H1 (cell line): ENCODE data around the gene MTNR1B. TPM values are rescaled to one million over a fixed set of nuclear protein-coding genes. Genes with fewer than 3 reads are reported as not detected.

Source experiments
- CTCF ChIA-PET: fragments of 300-600 bp; sonication (Branson Sonifier 250); formaldehyde crosslinking; loops from one replicate; lab custom pipeline; 2021; ENCODE audit not compliant: partially characterized antibody; lab: Charles Lee
- POLR2A ChIA-PET: fragments of 300-600 bp; sonication (Branson Sonifier 250); formaldehyde crosslinking; loops from one replicate; lab custom pipeline; 2021; ENCODE audit warnings: inconsistent platforms; ENCODE audit not compliant: partially characterized antibody; lab: Charles Lee
- DNase-seq, 2 experiments: peaks; one replicate each; pipeline versions ENCODE4 v3.0.0 to v3.0.0-alpha.2; 2010 to 2022; ENCODE audit warnings: low spot score in 2 of 2, low read depth in 1 of 2, mixed read lengths in 1 of 2
- FAIRE-seq: peaks from 2 replicates; lab custom pipeline; 2011; peaks lifted over from hg19 to GRCh38; lab: Jason Lieb, UNC
- H2AFZ ChIP-seq: 2 replicates; pipeline ENCODE4 v1.8.1; 2012; ENCODE audit warnings: low read length, inconsistent platforms
- H2AK5ac ChIP-seq: 2 replicates; pipeline ENCODE4 v1.6.1; 2013; ENCODE audit warnings: low read depth, low read length
- H2BK120ac ChIP-seq: replicated peaks from 2 replicates; pipeline ENCODE3; 2013; ENCODE audit warnings: low read depth, low read length, inconsistent platforms
- H2BK12ac ChIP-seq: 2 replicates; pipeline ENCODE4 v1.6.1; 2013; ENCODE audit warnings: low read depth, low read length
- H2BK15ac ChIP-seq: 2 replicates; pipeline ENCODE4 v1.6.1; 2013; ENCODE audit warnings: low read length
- H2BK20ac ChIP-seq: 2 replicates; pipeline ENCODE4 v1.6.1; 2013; ENCODE audit warnings: low read length
- H2BK5ac ChIP-seq: 2 replicates; pipeline ENCODE4 v1.6.1; 2013; ENCODE audit warnings: low read depth, low read length
- H3K14ac ChIP-seq: 2 replicates; pipeline ENCODE4 v1.6.1; 2013; ENCODE audit warnings: inconsistent platforms; ENCODE audit not compliant: insufficient read length
- H3K18ac ChIP-seq: 2 replicates; pipeline ENCODE4 v1.6.1; 2013; ENCODE audit warnings: low read length; ENCODE audit errors: extremely low read depth
- H3K23ac ChIP-seq: 2 replicates; pipeline ENCODE4 v1.6.1; 2013; ENCODE audit warnings: inconsistent platforms; ENCODE audit not compliant: insufficient read length
- H3K23me2 ChIP-seq: 2 replicates; pipeline ENCODE4 v1.6.1; 2013; ENCODE audit warnings: low read depth, low read length
- H3K27ac ChIP-seq: 2 replicates; pipeline ENCODE4 v1.6.1; 2011; ENCODE audit warnings: low read depth, low read length, inconsistent platforms
- H3K27me3 ChIP-seq, 4 experiments: replicated peaks in 1 of 4; 1 replicate in 1 of 4; 2 replicates in 3 of 4; pipeline versions ENCODE4 v1.6.1 to v1.8.1; 2011 to 2013; ENCODE audit warnings: low read length in 3 of 4, mild to moderate bottlenecking in 3 of 4, inconsistent platforms in 2 of 4, mixed read lengths in 2 of 4, moderate library complexity in 1 of 4; ENCODE audit not compliant: control insufficient read depth in 3 of 4, insufficient read depth in 3 of 4; ENCODE audit errors: extremely low read depth in 1 of 4
- H3K36me3 ChIP-seq, 4 experiments: 2 replicates each; pipeline versions ENCODE4 v1.6.1 to v1.8.1; 2011 to 2013; ENCODE audit warnings: mild to moderate bottlenecking in 4 of 4, low read length in 3 of 4, moderate library complexity in 2 of 4, control low read depth in 1 of 4, inconsistent platforms in 1 of 4; ENCODE audit not compliant: insufficient read depth in 4 of 4, control insufficient read depth in 2 of 4
- H3K4ac ChIP-seq: replicated peaks from 2 replicates; pipeline ENCODE3; 2013; ENCODE audit warnings: low read length, low read depth, mixed read lengths, inconsistent platforms; ENCODE audit not compliant: insufficient read length
- H3K4me1 ChIP-seq, 4 experiments: replicated peaks in 1 of 4; 1 replicate in 1 of 4; 2 replicates in 3 of 4; pipeline versions ENCODE4 v1.6.1 to v1.8.1; 2011 to 2013; ENCODE audit warnings: low read length in 3 of 4, inconsistent platforms in 2 of 4, mixed read lengths in 1 of 4; ENCODE audit not compliant: insufficient read depth in 4 of 4, control insufficient read depth in 3 of 4
- H3K4me2 ChIP-seq, 2 experiments: 2 replicates each; pipeline versions ENCODE4 v1.6.1 to v1.8.1; 2011 to 2013; ENCODE audit warnings: low read depth in 2 of 2, low read length in 2 of 2, control low read depth in 1 of 2, inconsistent platforms in 1 of 2, mild to moderate bottlenecking in 1 of 2; ENCODE audit not compliant: insufficient read depth in 1 of 2
- H3K4me3 ChIP-seq, 4 experiments: fragments of 200-600, 300-600 bp in 1 of 4; sonication (generic), shearing (Covaris generic), sonication (Bioruptor Twin) in 1 of 4; 2 replicates each; pipeline versions ENCODE4 v1.5.1 to v1.8.1; 2011 to 2016; ENCODE audit warnings: low read length in 4 of 4, low read depth in 3 of 4, control low read depth in 2 of 4, inconsistent platforms in 2 of 4, mild to moderate bottlenecking in 2 of 4, mixed read lengths in 1 of 4, moderate library complexity in 1 of 4; ENCODE audit not compliant: insufficient read depth in 2 of 4; ENCODE audit errors: extremely low read depth in 1 of 4
- H3K56ac ChIP-seq: replicated peaks from 2 replicates; pipeline ENCODE3; 2013; ENCODE audit warnings: low read depth, mild to moderate bottlenecking, mixed read lengths, low read length, inconsistent platforms; ENCODE audit not compliant: insufficient read length
- H3K79me1 ChIP-seq: 2 replicates; pipeline ENCODE4 v1.6.1; 2013; ENCODE audit warnings: low read depth, low read length, control low read depth
- H3K79me2 ChIP-seq, 2 experiments: 2 replicates each; pipeline versions ENCODE4 v1.6.1 to v1.8.1; 2012 to 2013; ENCODE audit warnings: low read length in 2 of 2, mild to moderate bottlenecking in 2 of 2, inconsistent platforms in 1 of 2; ENCODE audit not compliant: insufficient read depth in 2 of 2, control insufficient read depth in 1 of 2
- H3K9ac ChIP-seq, 4 experiments: replicated peaks in 1 of 4; 1 replicate in 1 of 4; 2 replicates in 3 of 4; pipeline versions ENCODE4 v1.6.1 to v1.8.1; 2011 to 2013; ENCODE audit warnings: low read depth in 3 of 4, low read length in 3 of 4, control low read depth in 2 of 4, mild to moderate bottlenecking in 2 of 4, moderate library complexity in 2 of 4, inconsistent platforms in 1 of 4; ENCODE audit errors: extremely low read depth in 1 of 4
- H3K9me3 ChIP-seq, 2 experiments: 2 replicates each; pipeline versions ENCODE4 v1.6.1 to v1.8.1; 2012 to 2013; ENCODE audit warnings: mild to moderate bottlenecking in 2 of 2, moderate library complexity in 2 of 2, control low read depth in 1 of 2, inconsistent platforms in 1 of 2, low read depth in 1 of 2, low read length in 1 of 2, mixed read lengths in 1 of 2; ENCODE audit not compliant: insufficient read depth in 2 of 2
- H4K20me1 ChIP-seq, 2 experiments: replicated peaks in 1 of 2; 2 replicates each; pipeline versions ENCODE3 to v1.8.1; 2011 to 2013; ENCODE audit warnings: inconsistent platforms in 2 of 2, low read length in 2 of 2, mild to moderate bottlenecking in 1 of 2; ENCODE audit not compliant: insufficient read depth in 2 of 2, control insufficient read depth in 1 of 2
- H4K5ac ChIP-seq: 2 replicates; pipeline ENCODE4 v1.6.1; 2013; ENCODE audit warnings: low read length, low read depth, mixed read lengths, inconsistent platforms; ENCODE audit not compliant: insufficient read length
- H4K8ac ChIP-seq: 2 replicates; pipeline ENCODE4 v1.8.0; 2013; ENCODE audit warnings: mild to moderate bottlenecking, moderate library complexity, low read length, inconsistent platforms; ENCODE audit not compliant: insufficient read depth; ENCODE audit errors: extremely low read depth
- H4K91ac ChIP-seq: replicated peaks from 2 replicates; pipeline ENCODE3; 2013; ENCODE audit warnings: low read length, mixed read lengths, inconsistent platforms; ENCODE audit not compliant: insufficient read length
- ASH2L ChIP-seq: fragments of 200-600, 300-600 bp; sonication (generic); IDR thresholded peaks from one replicate; pipeline ENCODE4 v1.7.1; 2017; ENCODE audit warnings: low read length
- CTBP2 ChIP-seq: IDR thresholded peaks from 2 replicates; pipeline ENCODE4 v1.7.0; 2011; ENCODE audit warnings: borderline replicate concordance, mild to moderate bottlenecking, moderate library complexity, mixed read lengths, low read length; ENCODE audit not compliant: insufficient read depth, insufficient read length
- GTF2F1 ChIP-seq: IDR thresholded peaks from 2 replicates; pipeline ENCODE4 v1.6.1; 2012; ENCODE audit warnings: low read depth, low read length, improper control_type of control experiment, borderline replicate concordance
- KDM4A ChIP-seq: IDR thresholded peaks from one replicate; pipeline ENCODE4 v1.7.1; 2012; ENCODE audit warnings: low read depth, mild to moderate bottlenecking, moderate library complexity, low read length, inconsistent platforms; ENCODE audit not compliant: severe bottlenecking
- PHF8 ChIP-seq: fragments of 200-600 bp; sonication (generic); conservative IDR thresholded peaks from 2 replicates; pipeline ENCODE4 v1.7.1; 2012; ENCODE audit warnings: low read depth, mild to moderate bottlenecking, inconsistent platforms, low read length, moderate library complexity
- POLR2A ChIP-seq, 2 experiments: IDR thresholded peaks; 1 replicate in 1 of 2; 2 replicates in 1 of 2; pipeline ENCODE4 v1.6.1; 2011; ENCODE audit warnings: low read depth in 2 of 2, low read length in 2 of 2, mild to moderate bottlenecking in 2 of 2; ENCODE audit errors: control extremely low read depth in 1 of 2
- SIX5 ChIP-seq: IDR thresholded peaks from 2 replicates; pipeline ENCODE4 v1.6.1; 2011; ENCODE audit warnings: mild to moderate bottlenecking, low read depth, low read length
- SUZ12 ChIP-seq: fragments of 200-600 bp; sonication (generic); IDR thresholded peaks from 2 replicates; pipeline ENCODE4 v1.6.1; 2012; ENCODE audit warnings: mild to moderate bottlenecking, inconsistent platforms, low read length, moderate library complexity, mixed read lengths
- WGBS, 2 experiments: shearing (Covaris generic) in 1 of 2; methylation state at CpG; one replicate each; pipeline versions ENCODE4 v1.1.6 to v1.1.7; 2013 to 2015; ENCODE audit warnings: low lambda C conversion rate in 2 of 2, mixed read lengths in 2 of 2, inconsistent platforms in 1 of 2, low coverage in 1 of 2, missing lambda C conversion rate in 1 of 2; ENCODE audit not compliant: insufficient replicate concordance in 2 of 2, insufficient coverage in 1 of 2, insufficient read length in 1 of 2; ENCODE audit errors: extremely low coverage in 1 of 2, missing lambda C conversion rate in 1 of 2; 5-methylcytosine and 5-hydroxymethylcytosine counted together
- long read RNA-seq, 2 experiments: library from RNA in 1 of 2; library from capped mRNA in 1 of 2; stranded (forward); transcript quantifications; one replicate each; pipeline ENCODE4 v2.0.0, GENCODE V29; 2021; ENCODE audit warnings: inconsistent platforms in 1 of 2
- polyA minus RNA-seq, 3 experiments: library from RNA; depleted of rRNA, polyadenylated mRNA; stranded (reverse); fragments of >200 nt; gene quantifications; 1 replicate in 2 of 3; 2 replicates in 1 of 3; pipeline ENCODE4 v1.2.3, GENCODE V29; 2011
- polyA plus RNA-seq, 7 experiments: library from polyadenylated mRNA; depleted of rRNA in 3 of 7; stranded (reverse) in 5 of 7; unstranded in 2 of 7; fragments of >200 nt in 5 of 7; fragments of 200-250 nt in 2 of 7; gene quantifications; 1 replicate in 5 of 7; 2 replicates in 1 of 7; 4 replicates in 1 of 7; pipeline versions ENCODE4 v1.2.1 to v1.2.3, GENCODE V29; 2011 to 2013; ENCODE audit warnings: missing spikeins in 2 of 7, mixed read lengths in 2 of 7
- total RNA-seq: library from RNA; stranded (reverse); fragmentation: NEBNext Ultra II Directional; extraction: Animal tissue kit (Norgen Biotek cat#: 25700); gene quantifications from 2 replicates; pipeline ENCODE4 v1.2.1, GENCODE V29; 2021
- TF ChIP-seq, protein P1 (sequence below): IDR thresholded peaks from 2 replicates; pipeline ENCODE4 v1.6.1; 2011; ENCODE audit warnings: low read depth, mild to moderate bottlenecking, low read length; ENCODE audit not compliant: insufficient read depth

The MTNR1B gene
- not detected in 2 replicates for total RNA-seq
- 0.08 and 0.22 TPM in 2 replicates for polyA plus RNA-seq (2011; rRNA removed)
- not detected for polyA plus RNA-seq (2011; cell fraction: cytosol; rRNA removed)
- polyA plus RNA-seq (2011; cell fraction: nucleus; rRNA removed), result 0.19 TPM
- 0.15 TPM in 1 of 4 replicates, not detected in the others for polyA plus RNA-seq (2012, experiment 1 of 2)
- polyA plus RNA-seq (2012, experiment 2 of 2), result not detected
- polyA plus RNA-seq (2013, experiment 1 of 2), result not detected
- polyA plus RNA-seq (2013, experiment 2 of 2), result not detected
- polyA minus RNA-seq (2011; rRNA and poly(A)+ RNA removed), result 0.15 and 0.44 TPM in 2 replicates
- not detected for polyA minus RNA-seq (2011; cell fraction: cytosol; rRNA and poly(A)+ RNA removed)
- polyA minus RNA-seq (2011; cell fraction: nucleus; rRNA and poly(A)+ RNA removed), result not detected
- long read RNA-seq, experiment 1, result 0 reads
- long read RNA-seq, experiment 2, result 0 reads

DNA sequence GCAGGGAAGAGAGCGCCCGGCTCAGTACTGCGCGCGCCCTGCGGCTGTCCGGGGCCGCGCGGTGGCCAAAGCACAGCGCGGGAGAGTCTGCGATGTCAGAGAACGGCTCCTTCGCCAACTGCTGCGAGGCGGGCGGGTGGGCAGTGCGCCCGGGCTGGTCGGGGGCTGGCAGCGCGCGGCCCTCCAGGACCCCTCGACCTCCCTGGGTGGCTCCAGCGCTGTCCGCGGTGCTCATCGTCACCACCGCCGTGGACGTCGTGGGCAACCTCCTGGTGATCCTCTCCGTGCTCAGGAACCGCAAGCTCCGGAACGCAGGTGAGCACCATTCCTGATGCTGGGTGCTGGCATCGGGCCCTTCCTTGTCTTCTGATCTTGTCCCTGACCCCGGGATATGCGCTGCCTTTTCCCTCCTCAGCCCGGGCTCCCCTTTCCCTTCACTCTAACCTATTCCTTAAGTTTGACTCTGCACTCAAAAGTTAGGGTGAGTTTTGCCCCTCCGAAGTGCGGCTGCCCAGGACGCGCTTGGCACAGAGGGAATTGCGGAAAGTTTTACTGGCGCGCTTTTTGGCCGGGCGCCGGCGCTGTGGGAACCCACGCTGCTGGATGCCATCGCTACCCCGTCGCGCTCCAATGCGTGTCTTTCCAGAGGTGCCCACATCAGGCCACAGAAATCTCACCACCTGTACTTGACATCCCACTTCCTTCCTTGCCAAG lies at the start of gene MTNR1B:
MTNR1B (plus strand) TSS at position 18 of the 714 bp plus-strand sequence; CDS start at position 93, 75 bp downstream.
- FAIRE-seq, result no peak
- no peak within 1 kb of the TSS for H4K5ac ChIP-seq
- TF ChIP-seq KDM4A (peak; percentile 91), CTBP2 (no peak), SIX5 (no peak), GTF2F1 (no peak), PHF8 (no peak), SUZ12 (peak; percentile 81), ASH2L (peak; percentile 75), POLR2A (IDR thresholded peaks at IDR 0.05; ENCODE audit: control extremely low read depth in 1 of 2, low read depth in 2 of 2, low read length in 2 of 2) (peak in 1 of 2 experiments; percentile 38; a peak in 1 of 3 replicates)
- TF ChIP-seq, protein P1, sequence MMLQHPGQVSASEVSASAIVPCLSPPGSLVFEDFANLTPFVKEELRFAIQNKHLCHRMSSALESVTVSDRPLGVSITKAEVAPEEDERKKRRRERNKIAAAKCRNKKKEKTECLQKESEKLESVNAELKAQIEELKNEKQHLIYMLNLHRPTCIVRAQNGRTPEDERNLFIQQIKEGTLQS, result no peak

More for the DNA sequence above, at the start of gene MTNR1B:
- Histone ChIP-seq H2BK15ac (no peak within 1 kb of the TSS), H3K14ac (no peak within 1 kb of the TSS), H3K9ac (no peak within 1 kb of the TSS), H3K36me3 (no peaks in the 10 kb centered on the region), H3K79me2 (no peaks in the 10 kb centered on the region), H3K79me1 (no peaks in the 10 kb centered on the region), H4K20me1 (no peaks in the 10 kb centered on the region), H3K4me2 (peak within 1 kb of the TSS; percentile 83 to 94), H2AK5ac (no peak within 1 kb of the TSS), H2BK12ac (peak within 1 kb of the TSS; percentile 50; the same call in 1 of the 2 replicates), H3K4me1 (peaks cover 0 to 2% (median 0%) of the 10 kb centered on the region in 4 experiments; a peak in 2 of 7 replicates), H2AFZ (peak within 1 kb of the TSS; percentile 78; the same call in 1 of the 2 replicates), H3K4me3 (peak within 1 kb of the TSS; percentile 35 to 72 (median 63)), H3K27ac (no peak within 1 kb of the TSS), H3K18ac (no peak within 1 kb of the TSS), H3K23ac (no peak within 1 kb of the TSS), H3K9me3 (no peaks in the 10 kb centered on the region), H2BK120ac (no peak within 1 kb of the TSS), H3K4ac (no peak within 1 kb of the TSS), H2BK5ac (no peak within 1 kb of the TSS; the same call in 1 of the 2 replicates), H3K23me2 (peaks cover 9% of the 10 kb centered on the region), H3K27me3 (peaks cover 12 to 25% (median 18%) of the 10 kb centered on the region in 4 experiments), H3K56ac (no peak within 1 kb of the TSS), H4K8ac (peak within 1 kb of the TSS; percentile 11; the same call in 1 of the 2 replicates), H2BK20ac (no peak within 1 kb of the TSS), H4K91ac (no peak within 1 kb of the TSS)
- WGBS, 2 experiments, result 7% methylated on average over 42 of the region's 58 CpGs; no CpG with 5 or more reads in 1 of the 2 experiments
- ChIA-PET CTCF (interaction anchor here (0.7 to 4.8 kb wide), 7 partner anchors 8 to 265 kb away, joined by 3 to 22 read pairs (median 5); no protein-coding TSS in a partner anchor), POLR2A (no interaction called here)
- DNase-seq, result peak in 1 of 2 experiments; percentile 62
